Ovary (tissue), 3 donors: ENCODE data around the gene LBX2.

ENCODE experiments used
- EP300 ChIP-seq: sonication (generic); formaldehyde crosslinking; IDR thresholded peaks from one replicate; pipeline ENCODE4 v1.6.1; 2017; ENCODE audit warnings: antibody characterized with exemption
- POLR2A ChIP-seq: fragments of 450-650 bp; IDR thresholded peaks from one replicate; pipeline ENCODE4 v1.6.1; 2017; ENCODE audit warnings: antibody characterized with exemption, mild to moderate bottlenecking, moderate library complexity
- TF ChIP-seq, protein P1 (sequence below), 3 donors: fragments of 450-650 bp in 2 of 3; fragments of 200-600 bp in 1 of 3; IDR thresholded peaks; one replicate each; pipeline versions ENCODE4 v1.5.1 to v1.8.0; 2016 to 2022; ENCODE audit warnings: antibody characterized with exemption in 3 of 3, mild to moderate bottlenecking in 1 of 3
- donor health status: DM: no; HTN: no; CAD: no.

- TF ChIP-seq POLR2A (no peak), EP300 (no peak)
- TF ChIP-seq, protein P1, sequence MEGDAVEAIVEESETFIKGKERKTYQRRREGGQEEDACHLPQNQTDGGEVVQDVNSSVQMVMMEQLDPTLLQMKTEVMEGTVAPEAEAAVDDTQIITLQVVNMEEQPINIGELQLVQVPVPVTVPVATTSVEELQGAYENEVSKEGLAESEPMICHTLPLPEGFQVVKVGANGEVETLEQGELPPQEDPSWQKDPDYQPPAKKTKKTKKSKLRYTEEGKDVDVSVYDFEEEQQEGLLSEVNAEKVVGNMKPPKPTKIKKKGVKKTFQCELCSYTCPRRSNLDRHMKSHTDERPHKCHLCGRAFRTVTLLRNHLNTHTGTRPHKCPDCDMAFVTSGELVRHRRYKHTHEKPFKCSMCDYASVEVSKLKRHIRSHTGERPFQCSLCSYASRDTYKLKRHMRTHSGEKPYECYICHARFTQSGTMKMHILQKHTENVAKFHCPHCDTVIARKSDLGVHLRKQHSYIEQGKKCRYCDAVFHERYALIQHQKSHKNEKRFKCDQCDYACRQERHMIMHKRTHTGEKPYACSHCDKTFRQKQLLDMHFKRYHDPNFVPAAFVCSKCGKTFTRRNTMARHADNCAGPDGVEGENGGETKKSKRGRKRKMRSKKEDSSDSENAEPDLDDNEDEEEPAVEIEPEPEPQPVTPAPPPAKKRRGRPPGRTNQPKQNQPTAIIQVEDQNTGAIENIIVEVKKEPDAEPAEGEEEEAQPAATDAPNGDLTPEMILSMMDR (IDR thresholded peaks at IDR 0.05): no peak
Measured at GRCh38 chr2:74535440-74535965, 36.1 kb upstream of the LBX2 start.
